ENCODE results near the gene KCNQ5.
"Not testable (repeated sequence)": the region's sequence is repeated elsewhere in the genome, so short reads cannot be mapped to it uniquely, and the experiment has no call there.

KCNQ5 gene

DNA sequence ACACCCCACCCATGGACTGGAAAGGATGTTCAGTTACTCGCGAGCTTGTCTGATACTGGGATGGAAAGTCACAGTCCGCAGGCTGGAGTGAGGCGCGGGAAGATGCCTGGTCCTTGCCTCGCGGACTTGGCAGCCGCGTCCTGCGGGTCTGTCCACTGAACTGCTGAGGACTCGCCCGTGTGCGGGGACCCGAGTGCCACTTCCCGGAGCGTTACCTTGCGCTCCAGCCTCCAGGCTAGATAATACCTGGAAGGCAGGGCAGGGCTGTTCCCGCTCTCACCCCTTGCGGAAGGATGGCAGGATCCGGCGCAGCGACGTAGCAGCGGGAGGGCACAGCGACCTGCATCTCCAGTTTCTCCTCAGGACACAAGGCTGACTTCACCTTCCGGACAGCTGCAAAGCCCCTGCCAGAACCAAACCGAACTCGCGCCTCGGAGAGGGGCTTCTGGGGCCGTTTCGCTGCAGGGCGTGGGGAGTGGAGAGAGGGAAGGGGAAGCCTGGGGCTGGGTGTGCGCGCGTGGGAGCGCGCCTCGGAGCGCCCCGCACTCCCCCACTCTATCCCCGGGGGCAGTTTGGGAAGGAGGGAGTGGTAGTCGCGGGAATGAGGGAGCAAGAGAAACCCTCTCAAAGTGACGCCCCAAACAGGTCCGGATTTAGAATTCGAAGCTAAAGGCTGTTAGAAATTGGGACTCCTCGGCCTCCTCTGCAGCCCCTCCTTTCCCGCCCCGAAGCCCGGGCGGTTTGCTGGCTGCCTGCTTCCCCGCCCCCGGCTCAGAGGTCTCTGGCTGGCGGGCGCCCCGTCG, at the start of gene KCNQ5:
Gene KCNQ5, plus strand, starts transcription at position 774 of the 803 bp plus-strand sequence.
- DNase-seq: no peak

DNA sequence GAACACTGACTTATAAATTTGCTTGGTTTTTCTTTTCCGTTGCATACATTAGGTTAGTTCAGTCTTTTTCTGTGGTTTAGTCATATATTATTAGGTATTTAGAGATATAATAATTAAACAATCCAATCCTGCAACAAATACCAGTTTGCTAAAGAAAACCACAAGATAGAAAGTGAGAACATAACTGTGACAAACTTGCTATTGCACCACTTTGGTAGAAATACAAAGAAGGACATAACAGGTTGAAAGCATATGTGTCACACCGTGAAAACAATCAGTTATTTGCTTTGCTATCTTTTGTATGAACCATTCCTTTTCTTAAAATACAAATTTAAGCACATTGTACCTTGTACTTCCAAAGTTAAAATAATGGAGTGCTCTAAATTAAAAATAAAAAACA, 42.0 kb upstream of the KCNQ5 start:
- DNase-seq: no peak

DNA sequence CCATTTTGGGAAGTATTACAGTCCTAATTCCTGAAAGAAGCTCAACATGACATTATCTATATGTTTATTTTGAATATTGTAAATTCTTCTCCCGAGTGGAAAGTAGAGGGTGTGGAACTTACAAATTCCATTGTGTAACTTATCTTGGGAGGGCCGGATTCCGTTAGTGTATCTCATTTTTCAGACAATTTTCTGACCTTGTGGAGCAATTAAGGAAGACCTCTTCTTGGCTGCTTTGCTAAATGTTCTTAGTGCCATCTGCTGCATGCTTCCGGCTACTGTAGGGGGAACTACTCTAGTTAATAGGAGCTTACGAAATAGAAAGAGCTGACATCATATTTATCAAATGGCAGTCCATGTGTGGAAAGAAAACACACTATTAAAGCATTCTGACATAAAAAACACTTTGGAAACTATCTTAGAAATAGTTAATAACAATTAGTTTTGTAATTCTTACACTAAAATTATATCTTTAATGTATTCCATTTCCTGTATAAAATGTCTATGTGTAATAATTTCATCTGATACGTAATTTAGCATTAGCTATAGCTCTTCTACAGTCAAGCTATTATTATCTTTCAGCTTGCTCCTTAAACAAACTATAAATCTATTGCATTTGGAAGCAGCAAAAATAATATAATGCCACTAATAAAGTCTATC, 41.5 kb upstream of the KCNQ5 start:
- no peak for DNase-seq

DNA sequence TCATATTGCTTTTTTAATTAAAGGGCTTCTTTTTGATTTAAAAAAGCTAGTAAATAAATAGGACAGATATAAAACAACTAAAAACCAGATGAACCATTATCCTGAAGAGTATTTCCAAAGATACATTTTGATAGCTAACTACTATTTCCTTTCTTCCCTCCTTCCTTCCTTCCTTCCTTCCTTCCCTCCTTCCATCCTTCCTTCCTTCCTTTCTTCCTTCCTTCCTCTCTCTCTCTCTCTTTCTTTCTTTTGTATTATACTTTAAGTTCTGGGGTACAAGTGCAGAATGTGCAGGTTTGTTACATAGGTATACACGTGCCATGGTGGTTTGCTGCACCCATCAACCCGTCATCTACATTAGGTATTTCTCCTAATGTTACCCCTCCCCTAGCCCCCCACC, 40.9 kb upstream of the KCNQ5 start:
- DNase-seq: not testable (repeated sequence)

DNA sequence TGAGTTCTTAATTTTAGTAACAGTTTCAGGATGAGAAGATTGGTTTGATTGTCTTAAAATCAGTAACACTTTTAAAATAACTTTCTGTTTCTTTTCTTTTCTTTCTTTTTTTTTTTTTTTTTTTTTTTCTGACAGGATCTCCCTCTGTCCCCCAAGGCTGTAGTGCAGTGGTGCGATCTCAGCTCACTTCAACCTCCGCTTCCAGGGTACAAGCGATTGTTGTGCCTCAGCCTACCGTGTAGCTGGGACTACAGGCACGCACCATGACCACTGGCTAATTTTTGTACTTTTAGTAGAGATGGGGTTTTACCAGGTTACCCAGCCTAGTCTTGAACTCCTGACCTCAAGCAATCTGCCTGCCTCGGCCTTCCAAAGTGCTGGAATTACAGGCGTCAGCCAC, 33.7 kb upstream of the KCNQ5 start:
- DNase-seq: no peak

DNA sequence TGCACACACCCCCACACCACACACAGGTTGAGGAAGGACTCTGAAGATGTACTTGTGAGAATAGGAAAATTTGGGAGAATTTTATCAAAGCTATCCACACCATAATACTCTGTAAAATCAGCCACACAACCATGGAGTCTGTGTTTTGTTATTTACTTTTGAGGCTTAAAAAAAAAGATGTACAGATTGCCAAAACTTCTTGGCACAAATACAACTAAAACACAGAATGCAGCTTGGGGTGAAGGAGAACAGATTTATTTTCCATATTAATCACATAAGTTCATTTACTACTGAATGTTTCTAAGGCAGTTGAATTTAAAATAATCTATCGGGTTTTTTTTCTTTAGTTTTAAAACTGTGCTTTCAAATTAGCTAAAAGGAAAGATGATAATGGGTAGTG, 32.8 kb upstream of the KCNQ5 start:
- DNase-seq: no peak

DNA sequence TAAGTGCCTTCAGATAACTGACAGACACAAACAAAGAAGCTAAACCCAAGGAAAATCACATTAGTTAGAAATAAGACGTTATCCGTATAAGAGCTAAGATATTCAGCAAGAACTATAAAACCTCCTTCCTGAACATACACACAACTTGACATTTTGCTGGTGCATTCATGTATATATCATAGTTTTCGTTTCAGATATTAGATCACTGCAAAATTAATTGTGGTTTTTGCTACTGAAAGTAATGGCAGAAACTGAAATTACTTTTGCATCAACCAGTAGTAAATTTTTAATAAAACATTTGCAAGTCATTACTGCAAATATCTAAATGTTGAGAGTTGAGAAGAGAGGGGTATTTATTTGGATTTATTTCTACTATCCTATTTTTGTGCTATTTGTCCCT, 26.1 kb upstream of the KCNQ5 start:
- no peak for DNase-seq

DNA sequence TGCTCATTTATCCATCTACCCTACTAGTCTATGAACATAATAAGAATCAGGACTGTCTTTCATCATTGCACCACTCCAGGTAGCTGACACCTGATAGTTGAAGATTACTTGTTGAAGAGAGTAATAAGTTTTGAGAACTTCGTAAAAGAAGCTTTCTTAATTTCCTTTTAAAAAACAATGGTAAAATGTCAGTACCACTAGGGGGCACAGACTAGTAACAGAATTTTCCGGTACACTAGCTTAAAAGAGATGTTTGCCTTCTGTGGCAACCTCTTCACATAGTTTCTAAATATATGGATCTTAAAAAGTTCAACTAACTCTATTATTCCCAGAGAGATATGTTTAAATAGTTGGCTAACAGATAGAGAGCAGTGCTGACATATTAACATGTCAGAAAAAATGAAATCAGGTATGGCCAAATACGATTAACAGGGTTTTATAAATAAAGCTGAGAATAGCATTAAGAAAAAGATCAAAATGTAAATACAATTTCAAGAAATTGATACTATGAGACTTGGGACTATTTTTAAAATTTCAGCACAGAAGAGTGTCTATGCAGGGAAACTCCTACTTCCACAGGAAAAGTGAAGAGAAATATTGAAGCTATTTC, 5.4 kb upstream of the KCNQ5 start:
- no peak for DNase-seq

DNA sequence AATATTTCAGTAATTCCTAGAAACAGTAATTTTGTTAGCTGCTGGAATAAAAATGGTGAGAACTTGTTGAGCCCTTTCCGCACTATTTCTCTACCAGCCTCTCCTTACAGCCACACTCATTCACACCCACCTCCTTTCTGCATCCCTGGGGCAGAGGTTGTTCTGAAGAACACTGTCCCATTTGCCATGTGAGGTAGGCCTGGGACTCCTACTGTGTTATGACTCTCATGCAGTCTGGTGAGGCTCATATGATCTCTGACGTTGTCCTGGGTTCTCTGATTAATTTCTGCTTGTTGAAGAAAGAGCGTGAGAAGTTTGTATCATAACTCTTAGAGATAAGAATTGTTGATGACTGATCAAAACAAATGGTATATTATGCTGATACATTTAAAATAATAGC, 4.1 kb upstream of the KCNQ5 start:
- DNase-seq: no peak

DNA sequence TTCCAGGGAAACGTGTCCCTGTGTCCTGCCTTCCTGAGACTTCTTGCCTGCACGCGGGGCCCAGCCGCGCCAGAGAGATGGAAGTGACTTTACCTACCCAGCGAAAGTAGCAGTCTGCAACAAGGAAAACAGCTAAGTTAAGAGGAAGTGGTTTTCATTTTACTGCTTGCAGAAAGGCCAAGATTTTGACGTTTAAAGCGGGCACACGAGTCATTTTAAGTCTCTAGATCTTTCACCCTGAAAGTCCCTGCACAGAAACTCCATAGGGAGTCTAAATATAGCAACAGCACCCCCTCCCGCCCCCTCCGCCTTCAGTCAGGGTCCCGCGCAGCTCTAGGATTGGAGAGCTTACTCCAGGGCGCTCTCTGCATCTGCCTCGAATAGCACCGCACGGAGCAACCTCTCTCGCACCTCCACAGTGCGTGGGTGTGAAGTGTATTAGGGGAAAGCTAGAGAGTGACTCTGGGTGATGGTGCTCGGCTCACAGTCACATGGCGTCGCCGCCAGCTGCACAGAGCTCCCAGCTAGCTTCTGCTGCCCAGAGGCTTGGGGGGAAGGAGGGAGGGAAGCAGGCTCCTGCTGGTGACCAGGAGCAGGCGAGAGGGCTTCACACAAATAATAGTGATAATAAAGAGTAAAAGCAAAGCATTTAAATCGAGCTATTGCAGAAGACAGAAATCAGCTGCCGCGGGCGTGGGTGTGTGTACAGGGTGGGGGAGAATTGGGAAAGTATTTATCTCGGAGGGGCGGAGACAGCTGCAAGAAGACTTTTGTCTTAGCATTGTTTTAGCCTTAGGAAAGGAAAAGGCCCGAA, 1.8 kb upstream of the KCNQ5 start:
- no peak for DNase-seq

DNA sequence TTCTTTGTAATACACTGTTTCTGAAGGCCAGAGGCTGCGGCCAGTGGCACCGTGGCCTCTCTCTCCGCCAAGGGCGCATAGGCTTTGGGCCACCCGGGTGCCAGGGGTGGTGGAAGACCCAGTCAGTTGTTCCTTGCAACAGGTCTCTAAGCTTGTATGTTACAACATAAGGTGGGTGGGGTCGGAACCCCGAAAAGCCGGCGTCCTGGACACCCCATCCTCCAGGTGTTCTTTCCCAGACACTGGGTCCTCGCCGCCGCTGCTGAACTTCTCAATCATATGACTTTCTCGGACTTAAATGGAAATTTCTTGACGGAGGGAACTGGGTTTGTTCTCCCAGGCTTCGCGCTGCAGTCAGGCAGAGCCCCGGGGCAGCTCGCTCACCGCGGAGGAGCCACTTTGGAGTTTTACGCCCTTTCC, 983 bp upstream of the KCNQ5 start:
- DNase-seq: no peak

DNA sequence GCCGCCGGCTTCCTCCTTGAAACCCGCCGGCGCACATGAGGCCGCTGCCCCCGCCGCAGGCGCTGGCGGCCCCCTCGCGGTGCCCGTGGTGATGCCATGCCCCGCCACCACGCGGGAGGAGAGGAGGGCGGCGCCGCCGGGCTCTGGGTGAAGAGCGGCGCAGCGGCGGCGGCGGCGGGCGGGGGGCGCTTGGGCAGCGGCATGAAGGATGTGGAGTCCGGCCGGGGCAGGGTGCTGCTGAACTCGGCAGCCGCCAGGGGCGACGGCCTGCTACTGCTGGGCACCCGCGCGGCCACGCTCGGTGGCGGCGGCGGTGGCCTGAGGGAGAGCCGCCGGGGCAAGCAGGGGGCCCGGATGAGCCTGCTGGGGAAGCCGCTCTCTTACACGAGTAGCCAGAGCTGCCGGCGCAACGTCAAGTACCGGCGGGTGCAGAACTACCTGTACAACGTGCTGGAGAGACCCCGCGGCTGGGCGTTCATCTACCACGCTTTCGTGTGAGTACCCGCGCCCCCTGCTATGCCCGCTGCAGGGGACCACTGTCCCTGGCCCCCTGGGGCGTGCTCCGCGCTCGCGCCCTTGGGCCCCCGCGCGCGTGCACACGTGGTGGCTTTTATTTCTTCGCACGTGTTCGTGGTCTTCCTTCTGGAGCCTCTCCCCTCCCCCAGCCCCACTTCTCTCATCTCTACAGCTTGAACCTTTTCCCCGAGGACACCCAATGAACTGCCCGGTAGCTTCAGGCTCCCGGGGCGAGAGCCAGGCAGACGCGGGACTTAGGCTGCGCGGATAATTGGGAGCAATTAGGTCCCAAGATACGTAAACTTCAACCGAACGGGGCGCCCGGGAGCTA, 453 bp downstream of the KCNQ5 start:
- no peak for DNase-seq

DNA sequence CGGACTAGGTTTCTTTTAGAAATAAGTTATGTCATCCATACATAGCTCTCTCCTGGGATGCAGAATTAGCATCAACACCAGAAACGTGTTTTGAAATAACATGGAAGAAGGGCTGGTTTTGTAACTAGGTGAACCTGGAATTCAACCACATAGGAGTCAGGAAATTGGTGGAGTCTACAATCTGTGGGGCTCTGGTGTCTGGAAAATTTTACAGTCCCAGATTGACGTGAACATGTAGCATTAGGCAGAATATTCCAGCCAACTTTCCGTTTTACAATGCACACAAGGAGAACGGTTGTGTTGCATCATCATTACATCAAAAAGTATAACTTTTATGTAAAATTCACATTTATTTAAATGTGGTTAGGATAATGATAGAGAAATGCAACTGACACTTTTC, 1.9 kb downstream of the KCNQ5 start:
- DNase-seq: no peak

DNA sequence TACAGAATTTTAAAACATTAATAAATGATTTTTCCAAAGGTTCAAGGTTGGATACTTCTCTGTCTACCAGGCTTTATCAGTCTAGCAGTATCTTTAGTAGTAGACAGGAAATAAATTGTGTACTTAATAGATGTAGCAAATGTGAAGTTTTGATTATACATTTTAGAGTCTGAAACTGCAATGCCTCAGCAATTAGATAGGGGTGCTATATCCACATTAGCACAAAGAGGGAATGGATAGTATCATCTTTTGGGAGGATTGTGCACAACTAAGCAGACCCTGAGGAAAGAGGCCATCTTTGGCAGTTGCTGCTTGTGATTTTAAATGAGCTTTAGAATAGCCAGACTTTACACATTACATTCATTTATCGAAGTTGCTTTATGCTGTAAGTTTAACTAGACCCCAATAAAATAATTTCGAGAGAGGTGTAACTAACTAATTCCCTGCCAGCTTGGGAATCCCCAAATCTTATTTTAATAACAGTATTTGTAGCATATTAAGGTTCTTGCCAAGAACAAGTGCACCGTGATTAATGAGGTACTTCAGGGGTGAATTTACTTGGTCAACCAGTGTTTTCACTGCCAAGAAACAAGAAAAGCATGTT, 2.8 kb downstream of the KCNQ5 start:
- DNase-seq: no peak

DNA sequence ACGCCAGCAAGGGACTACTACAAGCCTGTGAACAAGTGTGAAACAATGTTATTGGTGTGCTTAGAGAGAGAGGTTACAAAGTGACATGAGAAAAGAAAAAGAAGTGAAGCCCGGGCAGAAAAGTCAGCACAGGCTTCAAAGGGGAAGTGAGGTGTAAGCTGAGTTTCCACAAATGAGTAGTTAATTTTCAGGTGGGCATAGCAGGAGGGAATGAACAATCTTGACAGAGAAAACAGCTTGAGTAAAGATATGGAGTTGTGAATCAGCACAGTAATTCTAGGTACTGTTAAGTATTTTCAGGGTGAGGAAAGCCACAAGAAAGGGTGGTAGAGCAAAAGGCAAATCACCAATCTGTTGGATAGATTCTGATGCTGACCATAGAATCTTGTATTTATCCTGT, 4.3 kb downstream of the KCNQ5 start:
- no peak for DNase-seq

DNA sequence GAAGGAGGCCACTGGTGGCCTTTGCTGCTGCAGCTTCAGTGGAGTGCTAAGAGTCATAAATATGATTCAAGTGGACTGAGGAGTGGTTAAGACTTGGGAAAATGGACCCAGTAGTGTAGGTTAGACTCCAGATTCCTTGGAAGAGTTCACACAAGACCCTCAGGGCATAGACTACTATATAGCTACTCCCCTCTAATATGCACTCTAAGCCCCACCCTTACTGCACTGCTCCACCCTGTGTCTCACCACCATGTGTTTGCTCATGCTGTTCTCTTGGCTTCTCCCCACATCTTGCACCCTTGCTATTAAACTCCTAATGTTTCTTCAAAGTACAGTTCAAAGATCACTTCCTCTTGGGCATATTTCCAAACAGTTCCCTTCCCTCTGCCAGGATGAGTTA, 5.7 kb downstream of the KCNQ5 start:
- no peak for DNase-seq

DNA sequence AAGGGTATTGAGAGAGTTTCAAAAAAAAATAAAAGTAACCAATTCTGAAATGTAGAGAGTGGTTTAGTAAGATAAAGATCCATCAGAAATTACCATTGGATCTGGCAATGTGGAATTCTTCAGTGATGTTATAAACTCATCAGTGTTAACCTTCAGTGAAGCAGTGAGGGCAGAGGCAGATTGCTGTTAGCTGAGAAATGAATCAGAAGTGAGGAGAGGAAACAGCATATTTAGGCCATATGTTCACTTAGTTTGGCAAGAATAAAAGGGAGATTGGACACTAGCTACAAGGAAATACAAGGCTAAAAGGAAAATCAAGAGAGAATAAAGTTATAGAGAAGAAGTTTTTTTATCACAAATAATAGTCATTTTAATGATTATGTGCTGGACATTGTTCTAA, 9.6 kb downstream of the KCNQ5 start:
- no peak for DNase-seq

DNA sequence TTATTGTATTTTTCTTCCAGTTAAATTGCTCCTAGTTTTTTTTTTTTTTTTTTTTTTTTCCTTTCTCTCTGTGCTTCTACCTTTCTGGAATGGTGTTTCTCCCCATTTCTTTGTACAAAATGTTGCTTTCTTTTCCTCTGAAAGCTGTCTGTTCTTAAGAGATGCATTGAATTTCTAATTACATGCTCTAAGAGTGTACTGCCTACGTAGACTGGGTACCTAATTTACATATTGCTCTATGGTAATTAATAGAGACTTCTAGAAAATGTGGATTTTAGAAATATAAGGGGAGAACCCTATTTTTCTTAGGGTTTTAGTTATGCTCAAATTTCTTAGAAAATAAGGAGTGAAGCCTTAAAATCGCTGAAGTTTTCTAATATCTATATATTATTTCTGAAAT, 13.8 kb downstream of the KCNQ5 start:
- no peak for DNase-seq

DNA sequence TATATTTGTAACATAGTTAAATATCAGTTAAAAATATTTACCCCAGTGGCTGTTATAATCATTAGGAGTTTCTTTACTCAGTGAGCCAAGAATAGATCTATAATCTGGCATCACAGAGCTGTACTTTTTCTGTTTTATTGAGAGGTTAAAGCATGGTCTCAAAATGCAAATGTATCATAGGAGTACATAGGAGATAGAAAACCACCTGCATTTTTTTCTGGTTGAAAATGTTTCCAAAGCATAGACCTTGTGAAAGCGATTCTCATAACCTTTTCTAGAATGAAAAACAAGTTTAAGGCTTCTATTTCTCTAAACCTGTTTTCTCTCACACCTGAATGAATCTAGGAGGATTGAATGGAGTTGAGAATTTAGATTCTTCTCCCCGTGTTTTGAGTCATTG, 14.4 kb downstream of the KCNQ5 start:
- DNase-seq: no peak

DNA sequence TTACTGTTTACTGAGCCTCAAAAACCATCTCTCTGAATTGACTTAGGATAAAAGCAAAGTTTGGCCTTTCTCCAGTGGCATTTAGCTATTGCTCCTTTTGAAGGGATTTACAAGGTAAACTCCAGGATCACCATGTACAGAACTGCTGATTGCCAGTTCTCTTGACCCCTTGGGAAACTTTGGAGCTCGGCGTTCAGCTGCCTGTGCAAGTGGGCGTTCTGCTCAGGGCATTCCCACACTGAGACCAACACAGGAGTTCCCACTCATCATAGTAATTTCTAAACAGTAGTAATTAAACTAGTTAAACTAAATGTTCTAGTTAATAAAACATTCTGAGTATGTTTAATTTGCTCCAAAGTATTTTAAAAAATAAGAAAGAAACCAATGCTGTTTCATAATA, 14.9 kb downstream of the KCNQ5 start:
- DNase-seq: no peak

DNA sequence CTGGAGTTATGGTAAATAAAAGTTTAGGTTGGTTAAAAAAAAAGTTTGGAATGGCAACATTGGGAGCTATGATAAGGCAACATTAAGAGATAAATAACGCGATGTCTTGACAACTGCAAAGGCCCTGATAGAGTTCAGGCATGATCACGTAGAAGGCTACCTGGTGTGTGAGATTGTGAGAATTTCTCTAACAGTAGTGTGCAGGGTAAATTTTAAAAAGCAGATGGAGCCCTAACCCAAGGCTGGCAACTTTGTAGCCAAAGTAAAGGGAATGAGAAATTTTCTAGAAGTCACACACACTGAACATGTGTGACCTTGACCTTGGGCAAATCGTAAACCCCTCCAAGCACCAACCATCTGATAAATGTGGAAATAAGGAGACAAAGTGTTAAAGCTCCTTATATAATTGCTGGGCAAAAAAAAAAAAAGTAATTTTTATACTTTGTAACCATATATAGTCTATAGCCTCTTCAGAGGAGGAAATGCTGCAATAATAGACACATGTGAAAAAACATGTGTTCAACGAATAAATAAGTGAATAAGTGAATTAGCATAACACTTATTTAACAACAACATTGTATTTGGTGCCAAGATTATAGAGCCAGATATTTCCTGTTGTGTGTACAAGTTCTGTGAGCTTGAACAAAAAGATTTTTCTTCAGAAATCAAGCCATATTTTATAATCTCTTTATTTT, 18.2 kb downstream of the KCNQ5 start:
- no peak for DNase-seq

DNA sequence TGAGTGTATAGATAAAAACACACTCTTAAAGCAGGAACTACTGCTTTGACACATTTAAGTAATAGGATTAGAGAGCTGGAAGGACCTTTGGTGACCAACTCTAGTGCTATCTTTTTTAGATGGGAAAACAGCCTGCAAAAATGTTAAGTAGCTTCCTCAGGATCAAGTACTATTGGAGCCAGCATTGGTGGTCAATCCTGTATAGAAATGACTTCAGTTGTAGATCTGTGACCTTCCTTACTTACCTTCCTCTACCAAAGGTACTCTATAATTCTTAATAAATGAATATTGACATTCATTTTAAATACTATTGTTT, 18.7 kb downstream of the KCNQ5 start:
- DNase-seq: no peak

Measured in GOT3 (cell line).